Forelimb muscle (tissue), 1 donor: ENCODE data around the gene SAFB. TPM values are rescaled to one million over a fixed set of nuclear protein-coding genes. Genes with fewer than 3 reads are reported as not detected.

Source experiments
- DNase-seq: peaks from one replicate; pipeline ENCODE4 v3.0.0-alpha.2; 2013; ENCODE audit warnings: low read depth
- polyA plus RNA-seq: library from polyadenylated mRNA; unstranded; fragments of 120-200 nt; gene quantifications from one replicate; pipeline ENCODE4 v1.2.1, GENCODE V29; 2013; ENCODE audit not compliant: insufficient read length

Gene SAFB
- 92.1 TPM for polyA plus RNA-seq

DNA sequence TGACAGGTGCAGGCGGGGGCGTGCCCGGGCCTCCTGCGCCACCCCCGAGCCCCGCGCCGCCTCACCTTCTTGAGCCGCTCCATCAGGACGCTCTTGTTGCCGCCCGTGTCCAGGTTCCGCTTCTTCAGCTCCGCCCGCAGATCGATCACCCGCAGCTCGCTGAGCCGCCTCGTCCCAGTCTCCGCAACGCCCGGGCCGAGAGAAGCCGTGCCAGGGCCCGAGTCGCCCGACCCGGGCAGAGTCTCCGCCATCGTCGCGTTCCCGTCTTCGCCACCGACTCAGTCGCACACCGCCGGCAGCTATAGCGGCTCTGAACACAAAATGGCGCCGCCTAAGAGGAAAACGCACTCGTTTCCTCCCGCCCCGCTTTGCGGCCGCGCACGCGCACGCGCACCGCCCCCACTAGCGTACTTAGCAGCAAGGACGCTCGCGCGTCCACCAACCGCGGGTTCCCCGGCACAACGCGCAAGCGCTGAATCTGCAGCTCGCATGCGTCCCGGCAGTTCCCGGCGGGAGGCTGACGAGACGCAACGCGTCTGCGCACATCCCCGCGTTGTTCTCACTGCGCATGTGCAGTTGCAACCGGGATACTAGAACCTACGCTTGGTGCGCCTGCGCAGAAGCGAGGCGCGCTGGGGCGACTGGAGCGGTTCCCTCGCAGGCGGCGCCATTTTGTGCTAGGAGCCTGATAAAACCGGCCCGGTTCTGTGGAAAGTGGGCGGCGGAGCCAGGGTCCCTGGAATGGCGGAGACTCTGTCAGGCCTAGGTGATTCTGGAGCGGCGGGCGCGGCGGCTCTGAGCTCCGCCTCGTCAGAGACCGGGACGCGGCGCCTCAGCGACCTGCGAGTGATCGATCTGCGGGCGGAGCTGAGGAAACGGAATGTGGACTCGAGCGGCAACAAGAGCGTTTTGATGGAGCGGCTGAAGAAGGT is at the start of gene SAFB, which contains the start of gene SAFB2:
Gene SAFB (plus strand): TSS at position 619 of the 932 bp plus-strand sequence. CDS start 123 bp downstream, at position 742.
Gene SAFB2 (minus strand): TSS at position 312 of the 932 bp plus-strand sequence. CDS start 61 bp downstream, at position 251.
- peak; percentile 100 for DNase-seq

DNA sequence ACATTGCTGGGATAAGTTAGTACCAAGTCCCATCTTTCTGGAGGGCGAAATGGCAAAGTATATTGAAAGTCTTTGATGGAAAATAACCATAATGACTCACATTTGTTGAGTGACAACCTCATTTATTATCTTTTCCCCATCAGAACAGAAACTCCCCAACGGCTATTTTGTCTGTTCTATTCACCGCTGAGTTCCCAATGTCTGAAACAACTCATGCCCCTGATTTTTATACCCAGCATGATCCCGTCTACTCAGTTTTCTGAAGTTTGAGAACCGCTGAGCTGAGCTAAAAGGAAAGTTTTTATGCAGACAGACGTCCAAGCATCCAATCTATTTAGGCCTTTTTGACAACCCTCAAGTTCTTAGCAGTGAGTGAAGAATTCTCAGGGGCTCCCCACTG is 47.3 kb upstream of the SAFB start:
- no peak for DNase-seq

- peak; percentile 24 for DNase-seq
These were observed 44.6 kb upstream of the SAFB start for GRCh38 chr19:5578097-5578846.

DNA sequence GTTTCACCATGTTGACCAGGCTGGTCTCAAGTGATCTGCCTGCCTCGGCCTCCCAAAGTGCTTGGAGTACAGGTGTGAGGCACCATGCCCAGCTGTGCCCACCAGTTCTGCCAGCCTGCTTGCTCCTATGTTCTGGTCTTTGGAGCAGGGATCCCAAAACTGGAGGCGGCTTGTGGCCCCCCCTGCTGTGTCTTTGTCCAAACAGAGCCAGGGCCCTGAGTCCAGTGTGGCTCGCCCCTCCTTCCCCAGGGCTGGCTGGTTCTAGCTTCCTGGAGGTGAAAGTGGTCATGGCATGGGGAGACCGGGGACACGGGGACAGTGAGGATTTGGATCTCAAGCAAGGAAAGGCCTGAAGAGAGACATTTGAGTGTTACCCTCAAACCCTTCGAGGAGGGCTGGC is 43.6 kb upstream of the SAFB start:
- DNase-seq: no peak

DNA sequence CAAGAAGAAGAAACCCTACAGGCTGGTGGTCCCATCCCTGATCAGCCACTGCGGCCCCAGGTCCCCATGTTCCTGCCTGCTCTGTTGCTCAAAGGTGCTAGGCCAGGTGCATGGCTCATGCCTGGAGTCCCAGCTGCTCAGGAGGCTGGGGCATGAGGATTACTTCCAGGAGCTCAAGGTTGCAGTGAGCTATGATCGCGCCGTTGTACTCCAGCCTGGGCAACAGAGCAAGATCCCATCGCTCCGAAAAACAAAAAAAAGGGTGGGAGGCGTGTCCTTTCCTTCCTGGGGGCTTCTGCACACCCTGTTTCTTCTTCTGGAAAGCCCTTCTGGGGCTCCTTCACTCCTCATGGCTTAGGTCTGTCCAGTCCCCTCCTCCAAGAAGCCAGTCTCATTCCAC is 43.2 kb upstream of the SAFB start:
- DNase-seq: no peak

- no peak for DNase-seq
These were observed 42.7 kb upstream of the SAFB start for GRCh38 chr19:5580161-5580571.

GRCh38 chr19:5585461-5586299 is 37.2 kb upstream of the SAFB start:
- no peak for DNase-seq

- no peak for DNase-seq
These were observed 36.4 kb upstream of the SAFB start for GRCh38 chr19:5586300-5587070.

DNA sequence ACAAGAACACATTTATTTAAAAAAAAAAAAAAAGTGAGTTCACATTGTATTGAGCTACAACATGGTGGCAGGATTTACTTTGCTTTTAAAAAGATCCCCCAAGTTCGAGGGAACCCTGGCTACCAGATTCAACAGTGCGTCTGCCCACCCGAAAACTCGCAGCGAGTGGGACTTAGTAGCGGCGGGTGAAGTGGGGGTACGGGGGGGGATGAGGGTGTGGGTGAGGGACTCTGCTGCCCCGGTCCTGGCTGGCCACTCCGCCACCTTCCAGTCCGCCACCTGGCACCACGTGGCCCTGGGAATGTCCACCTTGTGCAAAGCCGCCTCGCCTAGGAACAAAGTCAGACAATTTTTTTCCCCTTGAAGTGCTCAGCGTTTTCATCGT is 35.8 kb upstream of the SAFB start:
- DNase-seq: no peak

DNA sequence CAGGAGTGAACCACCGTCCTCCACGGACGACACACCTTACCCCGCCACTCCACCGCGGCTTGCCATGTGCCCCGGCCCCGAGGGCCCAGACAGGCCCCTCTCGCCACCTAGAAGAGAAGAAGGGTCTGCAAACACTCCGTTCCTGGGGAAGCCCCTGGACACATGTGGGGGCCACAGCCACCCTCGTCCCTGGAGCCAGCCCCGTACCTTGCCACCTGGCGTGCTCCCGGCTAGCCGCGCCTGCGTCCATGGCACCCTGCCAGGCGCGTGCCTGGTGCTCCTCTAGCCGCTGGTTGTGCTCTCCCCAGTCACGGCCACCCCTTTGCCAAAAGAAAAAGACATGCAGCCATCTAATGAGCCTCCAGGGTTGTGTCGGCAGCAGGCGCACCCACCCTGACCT is 35.2 kb upstream of the SAFB start:
- no peak for DNase-seq

- no peak for DNase-seq
These were observed 34.4 kb upstream of the SAFB start for GRCh38 chr19:5588441-5588840.

- DNase-seq: no peak
These were observed 33.8 kb upstream of the SAFB start for GRCh38 chr19:5588906-5589676.

DNA sequence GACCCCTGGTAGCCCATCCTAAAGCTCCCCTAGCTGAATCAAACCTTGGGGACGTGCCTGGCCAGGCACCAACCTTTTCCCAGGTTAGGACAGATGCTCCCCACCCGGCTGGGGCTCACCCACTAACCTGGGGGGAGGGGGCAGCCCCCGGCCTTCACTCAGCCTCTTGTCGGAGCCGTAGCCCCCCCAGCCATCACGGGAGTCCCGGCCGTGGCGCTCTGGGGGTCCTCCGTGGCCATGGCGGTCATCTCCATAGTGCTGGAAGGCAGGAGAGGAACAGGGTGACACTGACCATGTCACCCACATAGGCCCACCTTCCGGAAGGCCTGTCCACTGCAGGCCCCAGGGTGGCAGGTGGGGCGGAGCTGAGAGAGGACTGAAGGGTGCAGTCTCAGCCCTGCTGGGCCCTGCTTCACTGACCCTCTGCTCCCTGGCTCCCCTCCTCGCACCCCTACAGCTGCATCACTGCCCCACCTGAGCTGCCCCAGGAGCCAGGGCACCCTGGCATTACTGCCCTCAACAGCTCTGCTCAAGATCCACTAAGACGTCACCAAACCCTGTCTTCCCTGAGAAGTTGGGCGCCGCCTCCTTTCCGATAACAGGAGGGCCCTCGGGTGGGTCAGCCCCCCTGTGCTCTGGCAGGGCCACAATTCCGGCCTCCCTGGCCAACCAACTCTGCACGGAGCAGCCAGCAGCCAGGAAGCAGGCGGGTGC is 32.6 kb upstream of the SAFB start:
- DNase-seq: no peak

DNA sequence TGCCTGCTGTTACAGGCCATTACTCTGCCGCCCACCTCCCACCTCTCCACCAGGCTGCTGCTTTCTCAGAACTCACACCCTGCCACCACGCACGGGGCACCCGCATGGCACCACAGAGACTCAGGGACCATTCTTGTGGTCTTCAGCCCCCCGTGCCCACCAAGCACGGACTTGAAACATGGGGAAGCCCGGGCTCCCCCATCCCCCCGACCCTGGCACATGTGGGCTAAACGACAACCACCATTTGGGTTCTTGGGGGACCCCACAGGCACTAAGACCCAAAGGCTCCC is 32.1 kb upstream of the SAFB start:
- no peak for DNase-seq

DNA sequence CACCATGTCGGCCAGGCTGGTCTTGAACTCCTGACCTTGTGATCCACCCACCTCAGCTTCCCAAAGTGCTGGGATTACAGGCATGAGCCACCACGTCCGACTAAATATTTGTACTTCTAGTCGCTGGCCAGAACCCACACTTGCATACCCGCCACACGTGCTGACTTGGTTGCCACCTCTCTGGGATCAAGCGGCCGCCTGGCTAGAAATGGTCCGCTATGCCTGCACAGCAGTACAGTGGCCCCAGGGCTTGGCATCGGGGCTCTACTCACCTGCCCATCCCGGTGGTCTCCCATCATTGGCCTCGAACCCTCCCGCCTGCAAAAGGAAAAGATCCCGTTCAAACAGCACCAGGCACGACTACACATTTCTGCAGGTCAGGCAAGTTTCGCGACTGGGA is 31.4 kb upstream of the SAFB start:
- DNase-seq: no peak

DNA sequence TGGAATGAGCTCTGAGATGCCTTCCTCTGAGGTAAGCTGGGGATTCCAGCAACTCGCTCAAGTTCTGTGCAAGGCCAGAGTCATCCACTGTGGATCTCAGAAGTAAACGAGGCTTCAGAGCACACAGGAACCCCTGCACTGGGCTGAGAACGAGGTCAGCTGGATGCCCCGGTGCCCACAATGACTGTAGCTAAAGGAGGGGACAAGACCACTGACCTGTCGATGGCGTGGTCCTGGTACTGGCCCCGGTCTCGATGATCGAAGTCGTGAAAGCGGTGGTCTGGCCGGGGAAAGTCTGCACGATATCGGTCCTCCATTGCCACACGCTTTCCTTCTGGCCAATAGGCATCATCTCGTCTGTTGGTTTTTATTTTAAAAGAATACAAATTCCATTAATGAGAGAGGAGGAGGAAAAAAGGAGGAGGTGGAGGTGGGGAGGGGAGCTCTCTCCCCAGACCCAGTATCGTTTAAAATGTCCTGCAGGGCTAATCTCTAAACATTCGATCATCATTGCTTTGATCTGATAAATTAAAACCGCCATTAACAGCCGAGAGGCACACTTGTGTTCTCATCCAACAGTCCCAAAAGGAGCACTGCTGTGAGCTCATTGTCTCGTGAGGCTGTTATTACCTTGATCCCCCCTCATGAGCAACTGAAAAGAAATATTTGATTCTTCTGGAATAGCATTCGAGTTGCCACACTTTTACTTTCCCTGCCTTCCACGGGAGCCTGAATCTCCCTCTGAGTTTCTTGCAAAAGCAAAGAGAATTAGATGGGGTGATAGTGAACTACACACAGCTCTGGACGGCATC is 30.1 kb upstream of the SAFB start:
- DNase-seq: no peak

DNA sequence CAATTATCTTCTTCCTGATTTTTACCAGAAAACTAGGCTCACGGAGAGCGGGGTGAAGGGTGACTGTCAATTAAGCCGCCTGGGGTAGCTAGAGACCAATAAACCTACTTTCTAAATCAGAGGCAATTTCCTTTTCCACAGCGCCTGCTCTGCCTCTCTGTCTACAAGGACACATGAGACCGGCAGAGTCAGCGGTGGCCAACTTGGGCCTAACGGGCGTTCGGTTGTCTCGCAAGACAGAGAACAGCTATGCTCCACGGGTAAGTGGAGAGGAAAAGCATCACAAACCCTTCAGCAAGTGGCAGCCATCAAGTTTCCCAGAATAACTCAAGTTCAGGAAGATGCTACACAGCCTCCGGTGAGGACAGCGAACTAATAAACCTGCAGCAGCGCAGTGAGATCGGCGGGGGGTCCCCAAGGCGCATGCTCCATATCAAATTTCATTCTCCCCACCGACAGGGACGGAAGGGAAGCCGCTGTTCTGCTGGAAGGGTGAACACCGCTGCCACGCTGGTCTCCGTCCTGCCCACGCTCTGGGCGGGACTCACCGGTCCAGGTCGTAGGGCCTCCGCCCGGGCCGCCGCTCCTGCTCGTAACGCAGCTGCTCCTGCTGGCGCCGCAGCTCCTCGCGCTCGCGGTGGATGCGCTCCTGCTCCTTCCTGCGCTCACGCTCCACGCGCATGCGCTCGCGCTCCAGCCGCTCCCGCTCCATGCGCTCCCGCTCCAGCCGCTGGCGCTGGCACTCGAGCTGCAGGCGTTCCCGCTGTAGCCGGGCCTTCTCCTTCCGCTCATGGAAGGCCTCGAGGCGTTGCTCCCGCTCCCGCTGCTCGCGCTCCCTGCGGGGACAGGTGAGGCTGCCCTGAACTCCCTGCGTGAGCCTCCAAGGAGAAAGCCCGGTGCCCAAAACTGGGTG is 29.3 kb upstream of the SAFB start:
- DNase-seq: no peak

- no peak for DNase-seq
These were observed 28.3 kb upstream of the SAFB start for GRCh38 chr19:5594521-5594950.
